Thoracic aorta (tissue), 2 donors: ENCODE results near the gene SURF1. TPM values are rescaled to one million over a fixed set of nuclear protein-coding genes. Genes with fewer than 3 reads are reported as not detected.

Experiments
- ATAC-seq: fragments of 150-250 bp; one replicate; pipeline ENCODE4 v1.8.0; 2017; ENCODE audit warnings: low read depth; ENCODE audit not compliant: insufficient number of reproducible peaks, low FRiP score
- DNase-seq: peaks from one replicate; pipeline ENCODE4 v3.0.0-alpha.2; 2020; ENCODE audit warnings: low spot score
- H3K27ac ChIP-seq, 2 donors: fragments of 200-600 bp; sonication (generic); 1 replicate in 1 of 2; 2 replicates in 1 of 2; pipeline ENCODE4 v1.5.1; 2016; ENCODE audit warnings: mild to moderate bottlenecking in 2 of 2, moderate library complexity in 2 of 2
- H3K27me3 ChIP-seq: fragments of 200-600 bp; sonication (generic); replicated peaks from 2 replicates; pipeline ENCODE4 v1.6.0; 2016; ENCODE audit warnings: mild to moderate bottlenecking; ENCODE audit not compliant: insufficient read depth
- H3K36me3 ChIP-seq: fragments of 200-600 bp; sonication (generic); one replicate; pipeline ENCODE4 v1.5.1; 2016
- H3K4me1 ChIP-seq, 2 donors: fragments of 200-600 bp; sonication (generic); 1 replicate in 1 of 2; 2 replicates in 1 of 2; pipeline versions ENCODE4 v1.5.1 to v1.6.0; 2016; ENCODE audit warnings: low read depth in 2 of 2, mild to moderate bottlenecking in 1 of 2; ENCODE audit not compliant: control insufficient read depth in 1 of 2
- H3K4me3 ChIP-seq: fragments of 200-600 bp; sonication (generic); 2 replicates; pipeline ENCODE4 v1.5.1; 2016; ENCODE audit warnings: mild to moderate bottlenecking
- H3K9me3 ChIP-seq: fragments of 200-600 bp; sonication (generic); 2 replicates; pipeline ENCODE4 v1.5.1; 2016
- total RNA-seq, 2 donors: library from RNA; depleted of rRNA; stranded (reverse); fragments of >200 nt; gene quantifications; one replicate each; pipeline versions ENCODE4 v1.1.0 to v1.2.3, GENCODE V29; 2016
- TF ChIP-seq, protein P1 (sequence below): fragments of 200-600 bp; sonication (generic); IDR thresholded peaks from one replicate; pipeline ENCODE4 v1.5.1; 2019; ENCODE audit warnings: antibody characterized with exemption

The SURF1 gene, protein sequence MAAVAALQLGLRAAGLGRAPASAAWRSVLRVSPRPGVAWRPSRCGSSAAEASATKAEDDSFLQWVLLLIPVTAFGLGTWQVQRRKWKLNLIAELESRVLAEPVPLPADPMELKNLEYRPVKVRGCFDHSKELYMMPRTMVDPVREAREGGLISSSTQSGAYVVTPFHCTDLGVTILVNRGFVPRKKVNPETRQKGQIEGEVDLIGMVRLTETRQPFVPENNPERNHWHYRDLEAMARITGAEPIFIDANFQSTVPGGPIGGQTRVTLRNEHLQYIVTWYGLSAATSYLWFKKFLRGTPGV
- 10 to 100 TPM; 47.6 to 66.6 TPM for total RNA-seq

DNA sequence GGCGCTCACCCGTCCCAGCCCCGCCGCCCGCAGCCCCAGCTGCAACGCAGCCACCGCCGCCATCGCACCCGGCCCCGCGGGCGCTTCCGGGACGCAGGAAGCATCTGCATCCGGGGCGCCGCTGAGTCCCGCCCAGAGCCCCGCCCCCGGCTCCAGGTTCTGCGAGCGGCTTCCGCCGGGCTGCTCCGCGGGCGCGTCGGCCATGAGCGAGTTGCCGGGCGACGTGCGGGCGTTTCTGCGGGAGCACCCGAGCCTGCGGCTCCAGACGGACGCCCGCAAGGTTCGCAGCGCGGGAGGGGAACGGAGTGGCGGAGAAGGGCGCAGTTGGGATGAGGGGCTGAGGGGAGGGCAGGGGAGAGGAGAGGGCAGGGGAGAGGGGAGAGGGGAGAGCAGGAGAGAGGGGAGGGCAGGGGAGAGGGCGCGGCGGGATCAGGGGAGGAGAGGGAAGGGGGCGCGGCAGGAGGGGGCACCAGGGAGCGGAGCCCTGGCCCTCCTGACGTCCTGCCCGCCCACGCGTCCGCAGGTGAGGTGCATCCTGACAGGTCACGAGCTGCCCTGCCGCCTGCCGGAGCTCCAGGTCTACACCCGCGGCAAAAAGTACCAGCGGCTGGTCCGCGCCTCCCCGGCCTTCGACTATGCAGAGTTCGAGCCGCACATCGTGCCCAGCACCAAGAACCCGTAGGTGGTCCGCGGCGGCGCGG is at the start of gene SURF1, which contains the start of gene SURF2:
Gene SURF1, minus strand, starts transcription at position 97 of the 701 bp plus-strand sequence. Its CDS starts 34 bp downstream, at position 63.
Gene SURF2, plus strand, starts transcription at position 160 of the 701 bp plus-strand sequence. Its CDS starts 43 bp downstream, at position 203.
- peak within 1 kb of the TSS; percentile 56 to 58 for H3K27ac ChIP-seq
- ATAC-seq (peak; percentile 39), DNase-seq (peak; percentile 45)
- H3K27me3 ChIP-seq, result no peaks in the 10 kb centered on the region
- no peaks in the 10 kb centered on the region for H3K9me3 ChIP-seq
- TF ChIP-seq, protein P1, sequence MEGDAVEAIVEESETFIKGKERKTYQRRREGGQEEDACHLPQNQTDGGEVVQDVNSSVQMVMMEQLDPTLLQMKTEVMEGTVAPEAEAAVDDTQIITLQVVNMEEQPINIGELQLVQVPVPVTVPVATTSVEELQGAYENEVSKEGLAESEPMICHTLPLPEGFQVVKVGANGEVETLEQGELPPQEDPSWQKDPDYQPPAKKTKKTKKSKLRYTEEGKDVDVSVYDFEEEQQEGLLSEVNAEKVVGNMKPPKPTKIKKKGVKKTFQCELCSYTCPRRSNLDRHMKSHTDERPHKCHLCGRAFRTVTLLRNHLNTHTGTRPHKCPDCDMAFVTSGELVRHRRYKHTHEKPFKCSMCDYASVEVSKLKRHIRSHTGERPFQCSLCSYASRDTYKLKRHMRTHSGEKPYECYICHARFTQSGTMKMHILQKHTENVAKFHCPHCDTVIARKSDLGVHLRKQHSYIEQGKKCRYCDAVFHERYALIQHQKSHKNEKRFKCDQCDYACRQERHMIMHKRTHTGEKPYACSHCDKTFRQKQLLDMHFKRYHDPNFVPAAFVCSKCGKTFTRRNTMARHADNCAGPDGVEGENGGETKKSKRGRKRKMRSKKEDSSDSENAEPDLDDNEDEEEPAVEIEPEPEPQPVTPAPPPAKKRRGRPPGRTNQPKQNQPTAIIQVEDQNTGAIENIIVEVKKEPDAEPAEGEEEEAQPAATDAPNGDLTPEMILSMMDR, result no peak
- H3K4me1 ChIP-seq, result peaks cover 15 to 28% of the 10 kb centered on the region in 2 donors
- H3K4me3 ChIP-seq, result peak within 1 kb of the TSS; percentile 88
- peaks cover 10% of the 10 kb centered on the region for H3K36me3 ChIP-seq

DNA sequence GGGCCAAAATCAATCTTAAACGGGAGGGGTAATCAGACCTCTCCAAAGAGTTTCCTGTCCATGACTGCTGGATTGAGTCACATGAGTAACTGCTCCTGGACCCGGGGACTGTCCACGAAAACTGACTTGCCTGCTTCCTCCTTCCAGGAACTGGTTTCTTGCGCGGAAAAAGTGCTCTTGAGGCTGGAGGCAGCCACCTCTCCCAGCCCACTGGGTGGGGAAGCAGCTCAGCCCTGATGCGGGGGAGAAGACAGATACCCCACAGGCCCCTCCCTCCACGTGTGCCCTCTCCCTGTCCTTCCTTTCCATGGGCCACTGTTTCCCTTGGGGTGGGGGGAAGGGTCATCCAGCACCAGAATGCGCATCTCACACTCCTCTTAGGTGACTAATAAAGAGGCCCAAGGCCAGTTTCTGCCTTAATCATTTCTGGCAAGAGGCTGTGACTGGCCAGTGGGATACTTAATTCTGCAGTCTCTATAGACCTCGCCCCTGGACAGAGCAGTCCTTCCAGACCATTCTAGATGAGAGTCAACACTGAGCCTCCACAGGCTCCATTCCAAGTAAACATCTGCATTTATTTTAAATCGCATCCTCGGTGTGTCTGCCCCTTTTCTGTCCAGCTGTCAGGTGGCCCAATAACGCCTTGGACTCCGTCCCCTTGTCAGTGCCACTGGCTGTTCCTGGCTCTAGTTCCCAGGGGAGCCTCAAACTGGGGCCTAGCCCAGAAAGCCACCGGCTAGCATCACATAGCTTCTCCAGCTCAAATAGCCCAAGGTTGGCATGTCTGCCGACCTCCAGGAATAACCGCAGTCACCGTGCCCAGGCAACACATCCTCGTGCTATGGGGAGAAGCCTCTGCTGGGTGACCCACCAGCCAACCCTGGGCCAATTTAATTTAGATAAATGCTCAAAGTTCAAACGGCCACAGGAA is 49.5 kb upstream of the SURF1 start:
- peaks cover 43% of the 10 kb centered on the region for H3K36me3 ChIP-seq

DNA sequence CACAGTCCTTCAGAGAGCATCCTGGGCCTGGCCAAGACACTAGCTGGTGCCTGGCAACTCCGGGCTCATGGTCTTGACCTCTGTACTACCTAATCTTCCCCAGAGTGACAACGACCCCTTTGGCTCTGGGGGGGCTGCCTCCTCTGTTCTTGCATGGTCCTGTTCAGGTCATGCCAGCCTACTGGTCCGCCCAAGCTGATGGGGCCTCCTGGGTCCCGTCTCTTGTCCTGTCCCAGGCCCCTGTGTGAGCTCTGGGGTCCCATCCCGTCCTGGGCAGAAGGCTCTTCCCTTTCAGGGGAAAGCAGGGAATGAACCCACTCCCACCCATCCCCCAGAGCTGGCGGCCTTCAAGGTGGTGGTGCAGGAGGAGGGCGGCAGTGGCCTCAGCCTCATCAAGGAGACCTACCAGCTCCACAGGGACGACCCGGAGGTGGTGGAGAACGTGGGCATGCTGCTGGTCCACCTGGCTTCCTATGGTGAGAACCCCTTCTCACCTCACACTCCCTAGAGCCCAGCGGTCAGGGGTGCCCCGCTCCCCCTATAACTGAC is 48.2 kb upstream of the SURF1 start:
- no peak for ATAC-seq
- peaks cover 30% of the 10 kb centered on the region for H3K36me3 ChIP-seq

More for the DNA sequence above, 49.5 kb upstream of the SURF1 start:
- Histone ChIP-seq H3K4me1 (no peaks in the 10 kb centered on the region), H3K27me3 (no peaks in the 10 kb centered on the region), H3K4me3 (no peak overlapping the region), H3K27ac (no peak overlapping the region), H3K9me3 (no peaks in the 10 kb centered on the region)
- no peak for ATAC-seq
- DNase-seq, result no peak
- TF ChIP-seq, protein P1, result no peak

DNA sequence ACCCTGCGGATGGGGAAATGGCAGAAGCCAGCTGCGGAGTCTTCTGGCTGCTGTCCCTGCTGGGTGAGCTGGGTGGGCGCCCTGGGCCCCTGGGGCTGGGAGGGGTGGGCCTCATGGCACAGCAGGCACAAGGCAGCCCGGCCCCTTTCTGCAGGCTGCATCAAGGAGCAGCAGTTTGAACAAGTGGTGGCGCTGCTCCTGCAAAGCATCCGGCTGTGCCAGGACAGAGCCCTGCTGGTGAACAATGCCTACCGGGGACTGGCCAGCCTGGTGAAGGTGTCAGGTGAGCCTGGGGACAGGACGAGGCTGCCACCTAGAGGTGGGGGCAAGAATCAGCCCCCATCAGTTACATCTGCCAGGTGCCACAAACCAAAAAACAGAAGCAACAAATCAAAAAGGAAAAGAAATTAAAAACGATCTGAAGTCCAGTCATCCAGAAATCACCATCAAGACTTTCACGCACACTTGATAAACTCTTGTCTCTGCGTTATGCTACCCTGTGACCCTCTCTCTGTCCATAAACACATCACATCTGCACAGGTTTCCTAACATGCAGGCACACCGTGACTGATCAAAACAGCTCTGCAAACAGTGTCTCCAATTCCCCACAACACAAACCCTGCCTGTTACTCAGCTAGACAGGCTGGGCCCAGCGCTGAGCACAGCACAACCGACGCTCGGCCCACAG is 47.6 kb upstream of the SURF1 start:
- DNase-seq, result no peak
- no peaks in the 10 kb centered on the region for H3K27me3 ChIP-seq
- no peak overlapping the region for H3K27ac ChIP-seq
- TF ChIP-seq, protein P1, result no peak
- peaks cover 28% of the 10 kb centered on the region for H3K36me3 ChIP-seq
- no peak for ATAC-seq
- H3K4me3 ChIP-seq, result no peak overlapping the region
- no peaks in the 10 kb centered on the region for H3K4me1 ChIP-seq
- no peaks in the 10 kb centered on the region for H3K9me3 ChIP-seq

More for the DNA sequence above, 48.2 kb upstream of the SURF1 start:
- DNase-seq, result no peak
- Histone ChIP-seq H3K4me3 (no peak overlapping the region), H3K4me1 (no peaks in the 10 kb centered on the region), H3K9me3 (no peaks in the 10 kb centered on the region), H3K27me3 (no peaks in the 10 kb centered on the region), H3K27ac (no peak overlapping the region)
- TF ChIP-seq, protein P1, result no peak
